H9 (cell line): ENCODE measurements around the gene ARHGAP26. TPM values are rescaled to one million over a fixed set of nuclear protein-coding genes. Genes with fewer than 3 reads are reported as not detected.

Experiments
- DNase-seq: peaks from one replicate; pipeline ENCODE4 v3.0.0-alpha.2; 2017
- H2AFZ ChIP-seq: one replicate; pipeline ENCODE4 v1.6.1; 2013; ENCODE audit warnings: mild to moderate bottlenecking, low read length, control low read depth, moderate library complexity
- H2AK5ac ChIP-seq: 2 replicates; pipeline ENCODE4 v1.6.1; 2013; ENCODE audit warnings: low read length, control low read depth, mixed read lengths; ENCODE audit not compliant: insufficient read length
- H2BK120ac ChIP-seq: one replicate; pipeline ENCODE4 v1.6.1; 2013; ENCODE audit warnings: low read depth, mild to moderate bottlenecking, low read length, control low read depth, inconsistent platforms; ENCODE audit not compliant: poor library complexity, severe bottlenecking
- H2BK12ac ChIP-seq: 2 replicates; pipeline ENCODE4 v1.6.1; 2013; ENCODE audit warnings: low read length, control low read depth, mixed read lengths, low read depth; ENCODE audit not compliant: insufficient read length
- H2BK15ac ChIP-seq: 2 replicates; pipeline ENCODE4 v1.6.1; 2013; ENCODE audit warnings: low read depth, low read length, control low read depth
- H2BK20ac ChIP-seq: one replicate; pipeline ENCODE4 v1.6.1; 2013; ENCODE audit warnings: low read depth, mild to moderate bottlenecking, low read length, control low read depth, inconsistent platforms; ENCODE audit not compliant: poor library complexity, severe bottlenecking
- H2BK5ac ChIP-seq: 2 replicates; pipeline ENCODE4 v1.6.1; 2013; ENCODE audit warnings: low read length, control low read depth, mixed read lengths; ENCODE audit not compliant: insufficient read length
- H3K14ac ChIP-seq: 2 replicates; pipeline ENCODE4 v1.6.1; 2013; ENCODE audit warnings: low read length, control low read depth; ENCODE audit not compliant: insufficient read depth
- H3K18ac ChIP-seq: 2 replicates; pipeline ENCODE4 v1.6.1; 2013; ENCODE audit warnings: low read depth, mild to moderate bottlenecking, mixed read lengths, low read length, control low read depth; ENCODE audit not compliant: insufficient read length
- H3K23ac ChIP-seq: 2 replicates; pipeline ENCODE4 v1.6.1; 2013; ENCODE audit warnings: low read length, control low read depth, mixed read lengths, low read depth; ENCODE audit not compliant: insufficient read length
- H3K23me2 ChIP-seq: 2 replicates; pipeline ENCODE4 v1.6.1; 2013; ENCODE audit warnings: low read depth, mild to moderate bottlenecking, mixed read lengths, low read length, control low read depth; ENCODE audit not compliant: insufficient read length, poor library complexity, severe bottlenecking
- H3K27ac ChIP-seq: 2 replicates; pipeline ENCODE4 v1.5.1; 2013; ENCODE audit warnings: low read length, control low read depth, mixed read lengths, low read depth; ENCODE audit not compliant: insufficient read length
- H3K27me3 ChIP-seq: 2 replicates; pipeline ENCODE4 v1.6.1; 2013; ENCODE audit warnings: low read length, control low read depth, inconsistent platforms; ENCODE audit not compliant: insufficient read depth
- H3K4ac ChIP-seq: 2 replicates; pipeline ENCODE4 v1.6.1; 2013; ENCODE audit warnings: low read depth, mild to moderate bottlenecking, control low read depth, inconsistent platforms, low read length, moderate library complexity
- H3K4me1 ChIP-seq: 2 replicates; pipeline ENCODE4 v1.6.1; 2013; ENCODE audit warnings: low read length, control low read depth, inconsistent platforms; ENCODE audit not compliant: insufficient read depth
- H3K4me2 ChIP-seq: 2 replicates; pipeline ENCODE4 v1.6.1; 2013; ENCODE audit warnings: low read length, control low read depth, mixed read lengths; ENCODE audit not compliant: insufficient read length, insufficient read depth
- H3K56ac ChIP-seq: 2 replicates; pipeline ENCODE4 v1.6.1; 2013; ENCODE audit warnings: low read depth, mild to moderate bottlenecking, mixed read lengths, low read length, control low read depth; ENCODE audit not compliant: insufficient read length
- H3K79me1 ChIP-seq: 2 replicates; pipeline ENCODE4 v1.6.1; 2013; ENCODE audit warnings: low read depth, mild to moderate bottlenecking, moderate library complexity, low read length, control low read depth, inconsistent platforms; ENCODE audit not compliant: insufficient read depth, poor library complexity, severe bottlenecking
- H3K79me2 ChIP-seq: 2 replicates; pipeline ENCODE4 v1.6.1; 2013; ENCODE audit warnings: low read length, control low read depth, inconsistent platforms; ENCODE audit not compliant: insufficient read depth
- H3K9ac ChIP-seq: 2 replicates; pipeline ENCODE4 v1.6.1; 2013; ENCODE audit warnings: low read length, control low read depth, mixed read lengths; ENCODE audit not compliant: insufficient read length; ENCODE audit errors: extremely low read depth
- H3K9me3 ChIP-seq: one replicate; pipeline ENCODE4 v1.6.1; 2013; ENCODE audit warnings: low read depth, low read length, inconsistent platforms; ENCODE audit not compliant: control insufficient read depth
- H3T11ph ChIP-seq: one replicate; pipeline ENCODE4 v1.6.1; 2013; ENCODE audit warnings: mild to moderate bottlenecking, low read length, control low read depth, inconsistent platforms
- H4K20me1 ChIP-seq: one replicate; pipeline ENCODE4 v1.6.1; 2013; ENCODE audit not compliant: control insufficient read depth, insufficient read length, insufficient read depth
- H4K5ac ChIP-seq: 2 replicates; pipeline ENCODE4 v1.6.1; 2013; ENCODE audit warnings: low read depth, mild to moderate bottlenecking, mixed read lengths, low read length, control low read depth; ENCODE audit not compliant: insufficient read length
- H4K8ac ChIP-seq: replicated peaks from 2 replicates; pipeline ENCODE4 v1.6.1; 2013; ENCODE audit warnings: low read length, control low read depth, mixed read lengths, low read depth; ENCODE audit not compliant: insufficient read length
- H4K91ac ChIP-seq: 2 replicates; pipeline ENCODE4 v1.6.1; 2013; ENCODE audit warnings: low read depth, mild to moderate bottlenecking, moderate library complexity, mixed read lengths, low read length, control low read depth; ENCODE audit not compliant: insufficient read length
- H3K27ac Mint-ChIP-seq, 3 experiments: 2 replicates in 2 of 3; 3 replicates in 1 of 3; pipeline ENCODE4 v1.8.0; 2020 to 2021; ENCODE audit warnings: mixed read lengths in 3 of 3, mild to moderate bottlenecking in 1 of 3, moderate library complexity in 1 of 3
- H3K27me3 Mint-ChIP-seq: 2 replicates; pipeline ENCODE4 v1.8.0; 2021; ENCODE audit warnings: low read depth, mild to moderate bottlenecking, moderate library complexity, mixed read lengths
- H3K36me3 Mint-ChIP-seq, 3 experiments: 2 replicates in 2 of 3; 3 replicates in 1 of 3; pipeline ENCODE4 v1.8.0; 2020 to 2021; ENCODE audit warnings: low read depth in 3 of 3, mixed read lengths in 3 of 3; ENCODE audit not compliant: insufficient read depth in 1 of 3
- H3K4me1 Mint-ChIP-seq, 2 experiments: 2 replicates each; pipeline ENCODE4 v1.8.0; 2020; ENCODE audit warnings: mixed read lengths in 2 of 2
- H3K4me3 Mint-ChIP-seq, 2 experiments: 2 replicates in 1 of 2; 3 replicates in 1 of 2; pipeline ENCODE4 v1.8.0; 2020 to 2021; ENCODE audit warnings: mild to moderate bottlenecking in 2 of 2, mixed read lengths in 2 of 2, moderate library complexity in 1 of 2
- H3K9me3 Mint-ChIP-seq, 2 experiments: 2 replicates in 1 of 2; 3 replicates in 1 of 2; pipeline ENCODE4 v1.8.0; 2020; ENCODE audit warnings: mild to moderate bottlenecking in 2 of 2, mixed read lengths in 2 of 2, moderate library complexity in 1 of 2
- WGBS: extraction: QIAGEN DNeasy Blood & Tissue Kit; methylation state at CpG from one replicate; pipeline ENCODE4 v1.1.7; 2013; ENCODE audit warnings: missing lambda C conversion rate, low lambda C conversion rate, mixed read lengths; ENCODE audit not compliant: insufficient read length; ENCODE audit errors: extremely low coverage; 5-methylcytosine and 5-hydroxymethylcytosine counted together
- total RNA-seq: library from RNA; stranded (reverse); gene quantifications from 2 replicates; pipeline ENCODE4 v1.2.1, GENCODE V29; 2021
- TF ChIP-seq, protein P1 (sequence below): fragments of 200-600 bp; sonication (generic); conservative IDR thresholded peaks from 3 replicates; pipeline ENCODE4 v1.8.0; 2021; ENCODE audit warnings: antibody characterized with exemption, mild to moderate bottlenecking

The ARHGAP26 gene
- total RNA-seq, 1 experiment from 2014 or later: 13.8 TPM

- Histone ChIP-seq H2AK5ac (no peak overlapping the region), H2BK20ac (no peak overlapping the region), H4K20me1 (no peaks in the 10 kb centered on the region), H4K5ac (no peak overlapping the region), H3K56ac (no peak overlapping the region), H3K4me1 (0 out of 2 replicates have a peak, but pooled peaks cover 2% of the 10 kb centered on the region), H4K8ac (no peak overlapping the region), H3K27me3 (no peaks in the 10 kb centered on the region), H2BK15ac (no peak overlapping the region), H3K4ac (no peak overlapping the region), H3K23ac (no peak overlapping the region), H2AFZ (no peak overlapping the region), H3K9me3 (no peaks in the 10 kb centered on the region), H3K4me2 (no peak overlapping the region), H3K27ac (no peak overlapping the region), H2BK5ac (no peak overlapping the region), H4K91ac (no peak overlapping the region), H2BK12ac (no peak overlapping the region), H3T11ph (no peak overlapping the region), H3K18ac (no peak overlapping the region), H3K23me2 (no peaks in the 10 kb centered on the region), H3K9ac (no peak overlapping the region), H3K79me1 (no peaks in the 10 kb centered on the region), H3K79me2 (no peaks in the 10 kb centered on the region), H2BK120ac (no peak overlapping the region), H3K14ac (no peak overlapping the region)
- H3K27me3 Mint-ChIP-seq: no peaks in the 10 kb centered on the region
- WGBS: no CpG with 5 or more reads among the region's 3 CpGs
- peaks cover 23 to 24% of the 10 kb centered on the region in 2 experiments for H3K4me1 Mint-ChIP-seq
- no peaks in the 10 kb centered on the region for H3K36me3 Mint-ChIP-seq
- H3K9me3 Mint-ChIP-seq: no peaks in the 10 kb centered on the region
- TF ChIP-seq, protein P1, sequence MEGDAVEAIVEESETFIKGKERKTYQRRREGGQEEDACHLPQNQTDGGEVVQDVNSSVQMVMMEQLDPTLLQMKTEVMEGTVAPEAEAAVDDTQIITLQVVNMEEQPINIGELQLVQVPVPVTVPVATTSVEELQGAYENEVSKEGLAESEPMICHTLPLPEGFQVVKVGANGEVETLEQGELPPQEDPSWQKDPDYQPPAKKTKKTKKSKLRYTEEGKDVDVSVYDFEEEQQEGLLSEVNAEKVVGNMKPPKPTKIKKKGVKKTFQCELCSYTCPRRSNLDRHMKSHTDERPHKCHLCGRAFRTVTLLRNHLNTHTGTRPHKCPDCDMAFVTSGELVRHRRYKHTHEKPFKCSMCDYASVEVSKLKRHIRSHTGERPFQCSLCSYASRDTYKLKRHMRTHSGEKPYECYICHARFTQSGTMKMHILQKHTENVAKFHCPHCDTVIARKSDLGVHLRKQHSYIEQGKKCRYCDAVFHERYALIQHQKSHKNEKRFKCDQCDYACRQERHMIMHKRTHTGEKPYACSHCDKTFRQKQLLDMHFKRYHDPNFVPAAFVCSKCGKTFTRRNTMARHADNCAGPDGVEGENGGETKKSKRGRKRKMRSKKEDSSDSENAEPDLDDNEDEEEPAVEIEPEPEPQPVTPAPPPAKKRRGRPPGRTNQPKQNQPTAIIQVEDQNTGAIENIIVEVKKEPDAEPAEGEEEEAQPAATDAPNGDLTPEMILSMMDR: no peak
- no peak overlapping the region for H3K4me3 Mint-ChIP-seq
- H3K27ac Mint-ChIP-seq: no peak overlapping the region
- DNase-seq: no peak
Observed at GRCh38 chr5:142805339-142805738, 35.2 kb downstream of the ARHGAP26 start.
